ENCODE results near the gene ITGA5. TPM values are rescaled to one million over a fixed set of nuclear protein-coding genes. Genes with fewer than 3 reads are reported as not detected.
A peak's percentile ranks its signal among the peaks of the same experiment; 100 is the strongest.

ITGA5 gene
- total and polyA plus RNA-seq, 9 of the 15 experiments (the other 6 are each of a cell fraction or from before 2014, with no cell fraction given) = 9.1 to 82.1 (median 47.4) TPM

DNA sequence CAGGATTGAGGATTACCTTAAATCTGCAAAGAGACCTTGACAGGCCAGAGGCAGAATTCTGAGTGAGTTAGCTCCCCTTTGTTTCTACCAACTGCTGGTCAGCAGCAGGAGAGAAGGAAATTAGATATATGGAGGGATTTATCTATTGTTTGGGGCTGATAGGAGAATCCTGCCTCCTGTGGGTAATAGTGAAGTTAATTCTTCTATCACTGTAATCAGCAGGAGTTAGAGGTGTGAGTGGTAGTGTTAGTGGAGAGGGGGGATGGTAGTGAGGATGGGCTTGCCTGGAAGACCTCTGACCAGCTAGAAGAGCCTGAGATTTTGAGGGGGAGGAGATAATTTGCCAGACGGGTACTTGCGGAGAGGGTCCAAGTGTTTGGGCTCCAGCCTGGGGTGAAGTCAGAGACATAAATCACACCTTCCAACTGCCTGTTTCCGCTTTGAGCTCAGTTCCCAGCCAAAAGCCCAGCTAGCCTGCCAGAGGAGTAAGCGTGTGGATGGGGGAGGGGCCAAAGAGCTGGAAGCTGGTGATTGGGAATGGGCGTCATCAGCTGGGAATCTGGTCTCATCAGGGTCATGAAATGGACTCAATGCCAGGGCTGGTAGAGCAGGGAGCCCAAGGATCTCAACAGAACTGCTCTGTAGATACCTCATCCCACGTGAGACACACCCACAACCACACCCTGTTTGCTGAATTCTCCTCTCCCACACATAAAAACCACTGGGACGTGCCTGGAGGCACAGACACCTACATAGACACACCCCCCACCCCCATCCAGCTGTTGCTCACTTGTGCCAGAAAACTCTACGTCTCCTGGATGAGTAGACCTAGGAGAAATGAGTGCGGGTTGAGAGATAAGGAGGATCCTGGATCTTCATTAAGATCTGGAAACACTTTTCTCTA lies 13.1 kb upstream of the ITGA5 start (continued):
- TF ChIP-seq PHF8 (IDR thresholded peaks at IDR 0.05; ENCODE audit: borderline replicate concordance, low read length) (no peak), SRF (CRISPR knock-in tag; IDR thresholded peaks at IDR 0.05) (no peak), ASH1L (IDR thresholded peaks at IDR 0.05; ENCODE audit: borderline replicate concordance, low read depth, partially characterized antibody) (no peak), GATAD2B (IDR thresholded peaks at IDR 0.05; ENCODE audit: borderline replicate concordance) (no peak), HINFP (tag; conservative IDR thresholded peaks at IDR 0.05; ENCODE audit: low read depth) (no peak), CXXC5 (CRISPR knock-in tag; IDR thresholded peaks at IDR 0.05) (peak; percentile 48), FOXM1 (IDR thresholded peaks at IDR 0.05; ENCODE audit: low read depth) (no peak), FOXM1 (CRISPR knock-in tag; IDR thresholded peaks at IDR 0.05; ENCODE audit: low read depth) (no peak), ZNF232 (CRISPR knock-in tag; IDR thresholded peaks at IDR 0.05) (no peak), GABPB1 (CRISPR knock-in tag; IDR thresholded peaks at IDR 0.05) (no peak), NFE2 (IDR thresholded peaks at IDR 0.05; ENCODE audit: low read depth) (no peak), ZZZ3 (IDR thresholded peaks at IDR 0.05) (no peak), SMAD4 (CRISPR knock-in tag; conservative IDR thresholded peaks at IDR 0.05) (0 out of 2 replicates have a peak, but pooled peaks have one; percentile 51), HIVEP1 (CRISPR knock-in tag; IDR thresholded peaks at IDR 0.05) (no peak), MTA3 (IDR thresholded peaks at IDR 0.05; ENCODE audit: borderline replicate concordance) (peak; percentile 64; the same call in 1 of the 2 replicates), DPF2 (IDR thresholded peaks at IDR 0.05) (peak; percentile 68; the same call in 1 of the 2 replicates), HDAC2 (IDR thresholded peaks at IDR 0.05) (peak; percentile 85; the same call in 1 of the 2 replicates), NR4A1 (CRISPR knock-in tag; IDR thresholded peaks at IDR 0.05) (no peak), NR4A1 (tag; IDR thresholded peaks at IDR 0.05) (no peak)
- TF ChIP-seq, protein P1, sequence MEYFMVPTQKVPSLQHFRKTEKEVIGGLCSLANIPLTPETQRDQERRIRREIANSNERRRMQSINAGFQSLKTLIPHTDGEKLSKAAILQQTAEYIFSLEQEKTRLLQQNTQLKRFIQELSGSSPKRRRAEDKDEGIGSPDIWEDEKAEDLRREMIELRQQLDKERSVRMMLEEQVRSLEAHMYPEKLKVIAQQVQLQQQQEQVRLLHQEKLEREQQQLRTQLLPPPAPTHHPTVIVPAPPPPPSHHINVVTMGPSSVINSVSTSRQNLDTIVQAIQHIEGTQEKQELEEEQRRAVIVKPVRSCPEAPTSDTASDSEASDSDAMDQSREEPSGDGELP (CRISPR knock-in tag; IDR thresholded peaks at IDR 0.05; ENCODE audit: borderline replicate concordance) = peak; percentile 98
- TF ChIP-seq, protein P2, sequence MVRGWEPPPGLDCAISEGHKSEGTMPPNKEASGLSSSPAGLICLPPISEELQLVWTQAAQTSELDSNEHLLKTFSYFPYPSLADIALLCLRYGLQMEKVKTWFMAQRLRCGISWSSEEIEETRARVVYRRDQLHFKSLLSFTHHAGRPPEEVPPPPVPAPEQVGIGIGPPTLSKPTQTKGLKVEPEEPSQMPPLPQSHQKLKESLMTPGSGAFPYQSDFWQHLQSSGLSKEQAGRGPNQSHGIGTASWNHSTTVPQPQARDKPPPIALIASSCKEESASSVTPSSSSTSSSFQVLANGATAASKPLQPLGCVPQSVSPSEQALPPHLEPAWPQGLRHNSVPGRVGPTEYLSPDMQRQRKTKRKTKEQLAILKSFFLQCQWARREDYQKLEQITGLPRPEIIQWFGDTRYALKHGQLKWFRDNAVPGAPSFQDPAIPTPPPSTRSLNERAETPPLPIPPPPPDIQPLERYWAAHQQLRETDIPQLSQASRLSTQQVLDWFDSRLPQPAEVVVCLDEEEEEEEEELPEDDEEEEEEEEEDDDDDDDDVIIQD (CRISPR knock-in tag; IDR thresholded peaks at IDR 0.05) = no peak
- TF ChIP-seq, protein P3, sequence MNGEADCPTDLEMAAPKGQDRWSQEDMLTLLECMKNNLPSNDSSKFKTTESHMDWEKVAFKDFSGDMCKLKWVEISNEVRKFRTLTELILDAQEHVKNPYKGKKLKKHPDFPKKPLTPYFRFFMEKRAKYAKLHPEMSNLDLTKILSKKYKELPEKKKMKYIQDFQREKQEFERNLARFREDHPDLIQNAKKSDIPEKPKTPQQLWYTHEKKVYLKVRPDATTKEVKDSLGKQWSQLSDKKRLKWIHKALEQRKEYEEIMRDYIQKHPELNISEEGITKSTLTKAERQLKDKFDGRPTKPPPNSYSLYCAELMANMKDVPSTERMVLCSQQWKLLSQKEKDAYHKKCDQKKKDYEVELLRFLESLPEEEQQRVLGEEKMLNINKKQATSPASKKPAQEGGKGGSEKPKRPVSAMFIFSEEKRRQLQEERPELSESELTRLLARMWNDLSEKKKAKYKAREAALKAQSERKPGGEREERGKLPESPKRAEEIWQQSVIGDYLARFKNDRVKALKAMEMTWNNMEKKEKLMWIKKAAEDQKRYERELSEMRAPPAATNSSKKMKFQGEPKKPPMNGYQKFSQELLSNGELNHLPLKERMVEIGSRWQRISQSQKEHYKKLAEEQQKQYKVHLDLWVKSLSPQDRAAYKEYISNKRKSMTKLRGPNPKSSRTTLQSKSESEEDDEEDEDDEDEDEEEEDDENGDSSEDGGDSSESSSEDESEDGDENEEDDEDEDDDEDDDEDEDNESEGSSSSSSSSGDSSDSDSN (IDR thresholded peaks at IDR 0.05; ENCODE audit: borderline replicate concordance in 1 of 2, low read depth in 2 of 2, low read length in 2 of 2) = no peak
